ENCODE measurements around the gene UCN2. TPM values are rescaled to one million over a fixed set of nuclear protein-coding genes. Genes with fewer than 3 reads are reported as not detected.

Gene UCN2
- total RNA-seq, 1 donor from 2014 or later, result 0.77 TPM

DNA sequence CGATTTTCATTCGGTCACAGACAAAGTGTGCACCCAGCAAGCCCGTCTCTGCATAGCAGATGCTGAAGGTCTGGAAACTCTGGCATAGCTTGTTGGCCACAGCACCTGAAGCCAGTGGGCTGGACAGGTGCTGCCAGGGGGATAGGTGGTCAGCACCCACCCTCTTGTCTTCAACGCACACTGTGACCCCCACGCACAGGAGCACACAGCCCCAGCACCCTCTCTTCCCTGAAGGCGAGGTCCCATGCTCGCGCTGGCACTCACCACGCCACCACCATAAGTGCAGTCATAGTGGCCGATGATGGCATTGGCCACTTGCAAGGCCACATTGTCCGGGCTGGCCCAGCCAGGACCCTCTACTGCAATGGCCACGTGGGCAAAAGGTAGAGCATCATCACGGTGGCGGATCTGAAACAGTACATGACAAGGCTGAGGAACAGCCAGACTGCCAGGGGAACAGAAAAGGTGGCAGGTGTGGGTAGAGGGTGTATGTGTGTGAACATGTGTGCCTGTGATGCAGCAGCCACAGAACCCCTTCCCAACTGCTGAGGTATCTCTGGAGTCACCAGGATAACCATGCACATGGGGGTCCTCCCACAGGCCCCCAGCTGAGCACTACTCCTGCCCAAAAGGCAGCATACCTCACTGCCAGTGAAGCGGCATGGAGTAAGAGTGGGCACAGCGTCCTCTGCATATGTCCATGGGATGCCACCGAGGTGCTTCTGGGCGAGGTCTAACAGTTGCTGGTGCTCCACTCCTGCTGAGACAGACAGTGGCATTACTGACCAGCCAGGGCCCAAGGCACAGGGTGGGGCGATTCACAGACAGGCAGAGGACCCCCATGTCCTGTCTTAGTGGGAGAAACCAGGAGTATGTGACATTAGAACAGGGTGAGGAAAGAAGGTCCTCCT lies 37.4 kb upstream of the UCN2 start:
- Mint-ChIP-seq H3K27ac (ENCODE audit: unreplicated experiment) (no peak overlapping the region), H3K4me3 (ENCODE audit: unreplicated experiment) (peak overlapping the region; percentile 15), H3K27me3 (ENCODE audit: unreplicated experiment) (peaks cover 5% of the 10 kb centered on the region), H3K4me1 (ENCODE audit: unreplicated experiment) (no peaks in the 10 kb centered on the region), H3K36me3 (ENCODE audit: low read depth, unreplicated experiment) (peaks cover 35% of the 10 kb centered on the region), H3K9me3 (ENCODE audit: unreplicated experiment) (no peaks in the 10 kb centered on the region)
- DNase-seq (ENCODE audit: low spot score), result no peak
- TF ChIP-seq, protein P1, sequence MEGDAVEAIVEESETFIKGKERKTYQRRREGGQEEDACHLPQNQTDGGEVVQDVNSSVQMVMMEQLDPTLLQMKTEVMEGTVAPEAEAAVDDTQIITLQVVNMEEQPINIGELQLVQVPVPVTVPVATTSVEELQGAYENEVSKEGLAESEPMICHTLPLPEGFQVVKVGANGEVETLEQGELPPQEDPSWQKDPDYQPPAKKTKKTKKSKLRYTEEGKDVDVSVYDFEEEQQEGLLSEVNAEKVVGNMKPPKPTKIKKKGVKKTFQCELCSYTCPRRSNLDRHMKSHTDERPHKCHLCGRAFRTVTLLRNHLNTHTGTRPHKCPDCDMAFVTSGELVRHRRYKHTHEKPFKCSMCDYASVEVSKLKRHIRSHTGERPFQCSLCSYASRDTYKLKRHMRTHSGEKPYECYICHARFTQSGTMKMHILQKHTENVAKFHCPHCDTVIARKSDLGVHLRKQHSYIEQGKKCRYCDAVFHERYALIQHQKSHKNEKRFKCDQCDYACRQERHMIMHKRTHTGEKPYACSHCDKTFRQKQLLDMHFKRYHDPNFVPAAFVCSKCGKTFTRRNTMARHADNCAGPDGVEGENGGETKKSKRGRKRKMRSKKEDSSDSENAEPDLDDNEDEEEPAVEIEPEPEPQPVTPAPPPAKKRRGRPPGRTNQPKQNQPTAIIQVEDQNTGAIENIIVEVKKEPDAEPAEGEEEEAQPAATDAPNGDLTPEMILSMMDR (IDR thresholded peaks at IDR 0.05; ENCODE audit: unreplicated experiment), result no peak

DNA sequence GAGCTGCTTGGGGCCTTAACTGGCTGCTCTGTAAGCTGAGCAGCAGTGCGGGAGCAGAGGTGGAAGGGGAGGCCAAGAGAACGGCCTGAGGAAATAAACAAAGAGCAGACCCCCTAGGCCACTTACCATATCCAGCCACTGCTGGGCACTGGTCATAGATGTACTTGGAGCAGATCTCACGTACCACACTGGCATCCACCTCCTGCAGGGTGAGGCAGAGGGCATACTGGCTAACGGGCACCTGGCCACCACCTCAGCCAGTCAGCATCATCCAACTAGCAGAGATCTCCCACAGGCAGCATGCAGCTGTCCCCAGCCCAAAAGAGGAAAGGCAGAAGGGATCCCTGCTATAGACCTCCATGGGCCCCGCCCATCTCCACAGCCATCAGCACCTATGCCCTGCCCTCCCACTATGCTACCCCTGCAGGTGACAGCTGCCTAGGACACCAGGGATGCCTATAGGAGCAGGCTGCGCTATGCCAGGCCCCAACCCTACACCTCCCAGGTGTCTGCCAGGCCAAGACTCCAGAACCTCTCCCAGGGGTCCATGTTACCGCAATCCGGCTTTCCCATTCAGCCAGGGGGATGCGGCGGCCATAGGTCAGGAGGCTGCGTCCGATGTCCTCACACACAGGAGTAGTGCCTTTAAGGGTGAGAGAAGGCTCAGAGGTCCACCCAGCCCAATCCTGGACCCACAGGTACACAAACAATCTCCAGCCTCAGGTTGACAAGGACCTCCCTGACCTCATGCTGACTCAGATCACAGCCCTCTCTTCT lies 36.1 kb upstream of the UCN2 start:
- TF ChIP-seq, protein P1 (IDR thresholded peaks at IDR 0.05; ENCODE audit: unreplicated experiment), result no peak
- H3K4me3 Mint-ChIP-seq (ENCODE audit: unreplicated experiment), result no peak overlapping the region

DNA sequence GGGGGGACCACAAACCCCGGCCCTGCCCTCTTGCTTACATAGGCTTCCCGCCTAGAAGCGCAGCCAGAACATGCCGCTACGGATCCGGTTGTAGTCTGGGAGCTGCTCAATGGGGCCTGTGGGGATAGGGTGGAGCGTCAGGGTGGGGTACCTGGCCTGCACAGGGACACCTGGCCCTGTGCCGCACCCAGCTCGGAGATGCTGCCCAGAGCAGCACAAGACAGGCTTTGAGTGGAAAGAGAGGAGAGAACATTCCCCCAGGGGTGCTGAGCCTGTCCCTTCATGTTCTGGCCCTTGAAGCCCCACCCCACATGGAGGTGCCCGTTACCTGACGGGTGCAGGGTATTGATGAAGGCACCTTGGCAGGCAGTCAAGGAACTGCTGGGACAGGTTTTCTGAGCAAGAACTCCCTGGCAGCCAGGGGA lies 35.5 kb upstream of the UCN2 start:
- TF ChIP-seq, protein P1 (IDR thresholded peaks at IDR 0.05; ENCODE audit: unreplicated experiment), result no peak
- no peak for DNase-seq (ENCODE audit: low spot score)
- H3K27me3 Mint-ChIP-seq (ENCODE audit: unreplicated experiment), result peaks cover 5% of the 10 kb centered on the region
- no peak overlapping the region for H3K4me3 Mint-ChIP-seq (ENCODE audit: unreplicated experiment)
- H3K4me1 Mint-ChIP-seq (ENCODE audit: unreplicated experiment), result no peaks in the 10 kb centered on the region
- no peaks in the 10 kb centered on the region for H3K9me3 Mint-ChIP-seq (ENCODE audit: unreplicated experiment)
- H3K27ac Mint-ChIP-seq (ENCODE audit: unreplicated experiment), result no peak overlapping the region
- peaks cover 19% of the 10 kb centered on the region for H3K36me3 Mint-ChIP-seq (ENCODE audit: low read depth, unreplicated experiment)

More for the DNA sequence above, 36.1 kb upstream of the UCN2 start:
- no peak overlapping the region for H3K27ac Mint-ChIP-seq (ENCODE audit: unreplicated experiment)
- no peak for DNase-seq (ENCODE audit: low spot score)
- H3K27me3 Mint-ChIP-seq (ENCODE audit: unreplicated experiment), result peaks cover 5% of the 10 kb centered on the region
- H3K36me3 Mint-ChIP-seq (ENCODE audit: low read depth, unreplicated experiment), result peaks cover 26% of the 10 kb centered on the region
- H3K9me3 Mint-ChIP-seq (ENCODE audit: unreplicated experiment), result no peaks in the 10 kb centered on the region
- H3K4me1 Mint-ChIP-seq (ENCODE audit: unreplicated experiment), result no peaks in the 10 kb centered on the region

DNA sequence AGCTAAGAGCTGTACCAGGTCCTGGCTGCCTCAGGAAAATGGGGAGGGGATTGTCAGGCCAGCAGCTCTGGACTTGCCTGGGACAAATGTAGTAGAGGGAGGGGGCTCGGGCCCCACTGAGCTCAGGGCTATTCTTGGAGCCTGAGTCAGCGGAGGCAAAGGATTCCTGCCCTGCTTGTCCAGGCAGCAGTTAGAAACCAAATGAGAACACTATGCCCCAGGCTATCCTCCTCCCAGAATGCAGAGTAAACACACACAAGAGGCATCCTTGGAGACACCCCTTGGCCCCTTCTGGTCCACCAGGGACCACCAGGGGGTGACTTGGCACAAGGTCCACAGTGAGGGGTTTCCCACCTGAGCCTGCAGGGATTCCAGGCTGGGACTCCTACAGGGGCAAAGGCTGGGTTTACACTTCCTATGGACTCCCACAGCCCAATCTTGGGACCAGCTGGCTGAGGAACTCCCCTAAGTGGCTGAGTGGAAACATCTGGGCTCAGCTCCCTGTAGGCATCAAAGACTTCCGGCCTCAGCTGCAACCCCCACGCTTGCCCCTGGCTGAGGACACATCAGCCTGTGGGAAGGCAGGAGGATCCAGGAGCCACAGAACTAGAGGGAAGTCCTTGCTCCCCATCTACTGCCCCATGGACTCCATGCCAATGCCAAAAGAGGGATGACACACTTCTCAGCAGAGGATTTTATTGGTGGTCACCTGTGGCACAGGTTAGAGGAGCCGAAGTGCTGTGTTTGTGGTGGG lies 34.9 kb upstream of the UCN2 start:
- H3K4me3 Mint-ChIP-seq (ENCODE audit: unreplicated experiment), result peak overlapping the region; percentile 59
- no peaks in the 10 kb centered on the region for H3K4me1 Mint-ChIP-seq (ENCODE audit: unreplicated experiment)
- H3K27ac Mint-ChIP-seq (ENCODE audit: unreplicated experiment), result no peak overlapping the region
- TF ChIP-seq, protein P1 (IDR thresholded peaks at IDR 0.05; ENCODE audit: unreplicated experiment), result no peak
- H3K36me3 Mint-ChIP-seq (ENCODE audit: low read depth, unreplicated experiment), result peaks cover 15% of the 10 kb centered on the region
- H3K27me3 Mint-ChIP-seq (ENCODE audit: unreplicated experiment), result peaks cover 5% of the 10 kb centered on the region
- DNase-seq (ENCODE audit: low spot score), result no peak
- H3K9me3 Mint-ChIP-seq (ENCODE audit: unreplicated experiment), result no peaks in the 10 kb centered on the region
